SH-SY5Y (cell line): Measurements from ENCODE around the gene CNPY4.

Experiments
- GATA2 ChIP-seq: IDR thresholded peaks from 2 replicates; pipeline ENCODE4 v1.6.1; 2011; ENCODE audit warnings: mild to moderate bottlenecking, low read depth, low read length
- GATA3 ChIP-seq: IDR thresholded peaks from 2 replicates; pipeline ENCODE4 v1.6.1; 2011; ENCODE audit warnings: low read depth, mild to moderate bottlenecking, low read length, moderate library complexity

- TF ChIP-seq GATA2, result peak; percentile 56; the same call in 1 of the 2 replicates
- no peak for TF ChIP-seq GATA3
Measured at GRCh38 chr7:100119072-100119969, at the start of gene CNPY4, which contains the start of gene TAF6.
